ENCODE data around the gene CCDC93. TPM values are rescaled to one million over a fixed set of nuclear protein-coding genes. Genes with fewer than 3 reads are reported as not detected.
A peak's percentile ranks its signal among the peaks of the same experiment; 100 is the strongest.

CCDC93 gene
- total RNA-seq, 1 donor = 40.5 TPM

GRCh38 chr2:117953231-117953630 is 60.6 kb downstream of the CCDC93 start:
- no peak overlapping the region for H3K4me2 ChIP-seq (ENCODE audit: insufficient read depth, low read length)
- H2AFZ ChIP-seq (ENCODE audit: low read length) = no peak overlapping the region
- TF ChIP-seq, protein P1, sequence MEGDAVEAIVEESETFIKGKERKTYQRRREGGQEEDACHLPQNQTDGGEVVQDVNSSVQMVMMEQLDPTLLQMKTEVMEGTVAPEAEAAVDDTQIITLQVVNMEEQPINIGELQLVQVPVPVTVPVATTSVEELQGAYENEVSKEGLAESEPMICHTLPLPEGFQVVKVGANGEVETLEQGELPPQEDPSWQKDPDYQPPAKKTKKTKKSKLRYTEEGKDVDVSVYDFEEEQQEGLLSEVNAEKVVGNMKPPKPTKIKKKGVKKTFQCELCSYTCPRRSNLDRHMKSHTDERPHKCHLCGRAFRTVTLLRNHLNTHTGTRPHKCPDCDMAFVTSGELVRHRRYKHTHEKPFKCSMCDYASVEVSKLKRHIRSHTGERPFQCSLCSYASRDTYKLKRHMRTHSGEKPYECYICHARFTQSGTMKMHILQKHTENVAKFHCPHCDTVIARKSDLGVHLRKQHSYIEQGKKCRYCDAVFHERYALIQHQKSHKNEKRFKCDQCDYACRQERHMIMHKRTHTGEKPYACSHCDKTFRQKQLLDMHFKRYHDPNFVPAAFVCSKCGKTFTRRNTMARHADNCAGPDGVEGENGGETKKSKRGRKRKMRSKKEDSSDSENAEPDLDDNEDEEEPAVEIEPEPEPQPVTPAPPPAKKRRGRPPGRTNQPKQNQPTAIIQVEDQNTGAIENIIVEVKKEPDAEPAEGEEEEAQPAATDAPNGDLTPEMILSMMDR (IDR thresholded peaks at IDR 0.05; ENCODE audit: extremely low read depth, low read depth, low read length) = no peak
- H3K79me2 ChIP-seq (ENCODE audit: insufficient read depth, low read length) = no peaks in the 10 kb centered on the region
- H3K27ac ChIP-seq (ENCODE audit: low read depth, low read length) = no peak overlapping the region
- H3K4me3 ChIP-seq (ENCODE audit: insufficient read depth, low read length) = no peak overlapping the region
- no peaks in the 10 kb centered on the region for H3K27me3 ChIP-seq (ENCODE audit: insufficient read depth, low read length)
- no peaks in the 10 kb centered on the region for H3K9me3 ChIP-seq (ENCODE audit: low read depth, low read length)
- no peak for DNase-seq (ENCODE audit: insufficient read length, low spot score, missing footprints)
- peaks cover 64% of the 10 kb centered on the region for H3K36me3 ChIP-seq (ENCODE audit: insufficient read depth, low read length)
- no peaks in the 10 kb centered on the region for H4K20me1 ChIP-seq (ENCODE audit: insufficient read depth, low read length)
- H3K4me1 ChIP-seq (ENCODE audit: insufficient read depth, low read length) = peaks cover 14% of the 10 kb centered on the region

GRCh38 chr2:117952701-117953100 is 61.2 kb downstream of the CCDC93 start:
- DNase-seq (ENCODE audit: insufficient read length, low spot score, missing footprints) = no peak
- H3K9me3 ChIP-seq (ENCODE audit: low read depth, low read length) = no peaks in the 10 kb centered on the region
- H4K20me1 ChIP-seq (ENCODE audit: insufficient read depth, low read length) = no peaks in the 10 kb centered on the region
- no peaks in the 10 kb centered on the region for H3K79me2 ChIP-seq (ENCODE audit: insufficient read depth, low read length)
- H3K4me1 ChIP-seq (ENCODE audit: insufficient read depth, low read length) = peaks cover 10% of the 10 kb centered on the region
- TF ChIP-seq, protein P1 (IDR thresholded peaks at IDR 0.05; ENCODE audit: extremely low read depth, low read depth, low read length) = no peak
- no peak overlapping the region for H3K27ac ChIP-seq (ENCODE audit: low read depth, low read length)
- no peaks in the 10 kb centered on the region for H3K27me3 ChIP-seq (ENCODE audit: insufficient read depth, low read length)
- no peak overlapping the region for H2AFZ ChIP-seq (ENCODE audit: low read length)
- no peak overlapping the region for H3K4me2 ChIP-seq (ENCODE audit: insufficient read depth, low read length)
- peaks cover 62% of the 10 kb centered on the region for H3K36me3 ChIP-seq (ENCODE audit: insufficient read depth, low read length)
- H3K4me3 ChIP-seq (ENCODE audit: insufficient read depth, low read length) = no peak overlapping the region

DNA sequence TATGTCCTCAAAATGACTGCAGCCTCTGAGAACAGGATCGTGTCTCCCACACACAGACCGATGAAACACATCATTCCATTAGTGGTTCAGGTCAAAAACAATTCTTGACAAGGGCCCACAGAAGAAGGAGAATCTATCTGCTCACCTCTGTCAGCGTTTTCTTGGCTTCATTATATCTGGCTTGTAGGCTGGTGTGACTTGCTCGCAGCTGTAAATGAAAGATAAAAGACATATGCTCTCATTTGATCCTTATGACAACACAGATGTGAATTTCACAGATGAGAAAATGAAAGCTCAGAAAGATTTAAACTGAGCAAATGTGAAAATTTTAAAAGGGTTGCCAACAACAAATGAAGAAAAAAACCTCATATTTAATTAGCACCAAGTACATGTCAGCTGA is 61.6 kb downstream of the CCDC93 start:
- Histone ChIP-seq H3K27ac (ENCODE audit: low read depth, low read length) (no peak overlapping the region), H3K36me3 (ENCODE audit: insufficient read depth, low read length) (peaks cover 61% of the 10 kb centered on the region), H3K9me3 (ENCODE audit: low read depth, low read length) (no peaks in the 10 kb centered on the region), H2AFZ (ENCODE audit: low read length) (no peak overlapping the region), H3K4me2 (ENCODE audit: insufficient read depth, low read length) (no peak overlapping the region), H4K20me1 (ENCODE audit: insufficient read depth, low read length) (no peaks in the 10 kb centered on the region), H3K4me1 (ENCODE audit: insufficient read depth, low read length) (peaks cover 5% of the 10 kb centered on the region), H3K4me3 (ENCODE audit: insufficient read depth, low read length) (no peak overlapping the region), H3K27me3 (ENCODE audit: insufficient read depth, low read length) (no peaks in the 10 kb centered on the region), H3K79me2 (ENCODE audit: insufficient read depth, low read length) (no peaks in the 10 kb centered on the region)
- TF ChIP-seq, protein P1 (IDR thresholded peaks at IDR 0.05; ENCODE audit: extremely low read depth, low read depth, low read length) = no peak
- no peak for DNase-seq (ENCODE audit: insufficient read length, low spot score, missing footprints)

DNA sequence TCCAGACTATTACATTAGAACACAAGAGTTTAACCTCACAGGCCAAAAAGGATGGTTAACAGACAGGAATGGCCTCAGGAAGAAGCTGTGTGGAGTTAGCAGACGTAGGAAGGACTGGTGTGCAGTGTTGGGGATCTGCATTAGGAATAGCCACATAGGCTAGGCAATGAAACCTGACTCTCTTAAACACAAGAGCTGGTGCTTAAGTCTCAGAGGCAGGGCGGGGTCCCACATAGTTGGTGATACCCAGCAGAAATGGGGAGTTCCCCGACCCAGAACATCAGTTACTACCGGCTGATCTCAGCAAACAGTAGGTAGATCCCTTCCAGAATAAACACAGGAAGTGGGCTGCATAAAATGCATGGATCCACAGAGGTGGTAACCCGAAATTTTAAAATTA is 64.1 kb downstream of the CCDC93 start:
- no peak overlapping the region for H3K4me3 ChIP-seq (ENCODE audit: insufficient read depth, low read length)
- no peak overlapping the region for H3K4me2 ChIP-seq (ENCODE audit: insufficient read depth, low read length)
- H3K4me1 ChIP-seq (ENCODE audit: insufficient read depth, low read length) = peaks cover 3% of the 10 kb centered on the region
- TF ChIP-seq, protein P1 (IDR thresholded peaks at IDR 0.05; ENCODE audit: extremely low read depth, low read depth, low read length) = no peak
- no peak overlapping the region for H2AFZ ChIP-seq (ENCODE audit: low read length)
- H3K79me2 ChIP-seq (ENCODE audit: insufficient read depth, low read length) = no peaks in the 10 kb centered on the region
- peak; percentile 68 for DNase-seq (ENCODE audit: insufficient read length, low spot score, missing footprints)
- H3K36me3 ChIP-seq (ENCODE audit: insufficient read depth, low read length) = peaks cover 73% of the 10 kb centered on the region
- no peaks in the 10 kb centered on the region for H3K27me3 ChIP-seq (ENCODE audit: insufficient read depth, low read length)
- no peaks in the 10 kb centered on the region for H4K20me1 ChIP-seq (ENCODE audit: insufficient read depth, low read length)
- no peaks in the 10 kb centered on the region for H3K9me3 ChIP-seq (ENCODE audit: low read depth, low read length)
- H3K27ac ChIP-seq (ENCODE audit: low read depth, low read length) = no peak overlapping the region

Data from osteoblast (primary cell).